Right lobe of liver (tissue), 4 donors: Measurements from ENCODE around the gene ZNF474.

ENCODE experiments used
- POLR2A ChIP-seq: fragments of 450-650 bp; IDR thresholded peaks from one replicate; pipeline ENCODE4 v1.6.1; 2017; ENCODE audit warnings: antibody characterized with exemption, mild to moderate bottlenecking
- TF ChIP-seq, protein P1 (sequence below), 4 donors: fragments of 200-600 bp in 3 of 4; fragments of 450-650 bp in 1 of 4; IDR thresholded peaks; one replicate each; pipeline versions ENCODE4 v1.5.1 to v1.8.0; 2016 to 2022; ENCODE audit warnings: antibody characterized with exemption in 4 of 4, mild to moderate bottlenecking in 2 of 4
- donor health status: DM: no; HTN: no; CAD: no.
- donor health status: DM: no; HTN: no; CAD: no.
- donor health status: DM: no; HTN: yes; CAD: no.

DNA sequence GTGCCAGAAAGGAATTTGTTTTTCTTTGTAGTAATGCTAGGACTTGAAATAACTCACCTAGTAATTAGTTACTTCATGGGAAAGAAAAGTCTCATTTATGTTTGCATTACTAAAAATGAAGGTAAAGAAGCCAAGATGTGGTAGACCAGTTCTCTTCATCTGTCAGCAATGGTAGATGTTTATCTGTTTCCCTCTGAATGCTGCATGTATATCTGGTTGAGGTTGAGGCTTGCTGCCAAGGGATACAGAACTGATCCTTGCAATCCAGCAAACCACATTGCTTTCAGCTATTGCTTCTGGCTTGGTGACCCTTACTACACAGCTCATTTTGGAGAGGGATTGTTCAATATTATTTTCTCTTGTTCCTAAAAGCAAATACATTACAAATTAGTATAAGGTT, 73.6 kb downstream of the ZNF474 start:
- TF ChIP-seq POLR2A, result no peak
- TF ChIP-seq, protein P1, sequence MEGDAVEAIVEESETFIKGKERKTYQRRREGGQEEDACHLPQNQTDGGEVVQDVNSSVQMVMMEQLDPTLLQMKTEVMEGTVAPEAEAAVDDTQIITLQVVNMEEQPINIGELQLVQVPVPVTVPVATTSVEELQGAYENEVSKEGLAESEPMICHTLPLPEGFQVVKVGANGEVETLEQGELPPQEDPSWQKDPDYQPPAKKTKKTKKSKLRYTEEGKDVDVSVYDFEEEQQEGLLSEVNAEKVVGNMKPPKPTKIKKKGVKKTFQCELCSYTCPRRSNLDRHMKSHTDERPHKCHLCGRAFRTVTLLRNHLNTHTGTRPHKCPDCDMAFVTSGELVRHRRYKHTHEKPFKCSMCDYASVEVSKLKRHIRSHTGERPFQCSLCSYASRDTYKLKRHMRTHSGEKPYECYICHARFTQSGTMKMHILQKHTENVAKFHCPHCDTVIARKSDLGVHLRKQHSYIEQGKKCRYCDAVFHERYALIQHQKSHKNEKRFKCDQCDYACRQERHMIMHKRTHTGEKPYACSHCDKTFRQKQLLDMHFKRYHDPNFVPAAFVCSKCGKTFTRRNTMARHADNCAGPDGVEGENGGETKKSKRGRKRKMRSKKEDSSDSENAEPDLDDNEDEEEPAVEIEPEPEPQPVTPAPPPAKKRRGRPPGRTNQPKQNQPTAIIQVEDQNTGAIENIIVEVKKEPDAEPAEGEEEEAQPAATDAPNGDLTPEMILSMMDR (IDR thresholded peaks at IDR 0.05), result no peak
